HG03103 (cell line): Measurements from ENCODE around the gene PPP2R2B.
A peak's percentile ranks its signal among the peaks of the same experiment; 100 is the strongest.

Source experiments
- ATAC-seq: cut with Tn5 transposase; IDR thresholded peaks from one replicate; pipeline ENCODE4 v1.9.1; 2021; ENCODE audit warnings: low read depth; ENCODE audit not compliant: unreplicated experiment

Gene PPP2R2B

GRCh38 chr5:146878476-146879172 is at the start of gene PPP2R2B:
Gene PPP2R2B (minus strand): TSS chr5:146878757.
- ATAC-seq = peak; percentile 39

- ATAC-seq = no peak
These were observed 45.6 kb upstream of the PPP2R2B start for GRCh38 chr5:146924132-146924531.

GRCh38 chr5:146921225-146921624 is 42.7 kb upstream of the PPP2R2B start:
- ATAC-seq = no peak

GRCh38 chr5:146920351-146920881 is 41.9 kb upstream of the PPP2R2B start:
- ATAC-seq = no peak

GRCh38 chr5:146919304-146919703 is 40.7 kb upstream of the PPP2R2B start:
- no peak for ATAC-seq

GRCh38 chr5:146917931-146918330 is 39.4 kb upstream of the PPP2R2B start:
- no peak for ATAC-seq

- ATAC-seq = no peak
These were observed 34.3 kb upstream of the PPP2R2B start for GRCh38 chr5:146912874-146913273.

- no peak for ATAC-seq
These were observed 31.7 kb upstream of the PPP2R2B start for GRCh38 chr5:146910239-146910638.

- ATAC-seq = no peak
These were observed 30.9 kb upstream of the PPP2R2B start for GRCh38 chr5:146909255-146910068.

- ATAC-seq = no peak
These were observed 28.2 kb upstream of the PPP2R2B start for GRCh38 chr5:146906803-146907202.

- ATAC-seq = no peak
These were observed 26.3 kb upstream of the PPP2R2B start for GRCh38 chr5:146904890-146905289.

GRCh38 chr5:146903789-146904188 is 25.2 kb upstream of the PPP2R2B start:
- no peak for ATAC-seq

GRCh38 chr5:146902471-146902870 is 23.9 kb upstream of the PPP2R2B start:
- ATAC-seq = no peak

GRCh38 chr5:146897061-146897460 is 18.5 kb upstream of the PPP2R2B start:
- no peak for ATAC-seq

GRCh38 chr5:146894753-146895521 is 16.4 kb upstream of the PPP2R2B start:
- no peak for ATAC-seq

- ATAC-seq = no peak
These were observed 15.4 kb upstream of the PPP2R2B start for GRCh38 chr5:146893991-146894390.

GRCh38 chr5:146892231-146892630 is 13.7 kb upstream of the PPP2R2B start:
- no peak for ATAC-seq

- ATAC-seq = no peak
These were observed 13.0 kb upstream of the PPP2R2B start for GRCh38 chr5:146891511-146891910.

GRCh38 chr5:146890731-146891440 is 12.3 kb upstream of the PPP2R2B start:
- no peak for ATAC-seq

GRCh38 chr5:146890066-146890465 is 11.5 kb upstream of the PPP2R2B start:
- no peak for ATAC-seq
